GM23338 (cell line): ENCODE results near the gene CNTN5.

ENCODE experiments used
- CREB1 ChIP-seq: fragments of 250-450 bp; sonication (Bioruptor Pico); IDR thresholded peaks from 2 replicates; pipeline ENCODE4 v1.5.0; 2020; ENCODE audit warnings: low read depth, mild to moderate bottlenecking, moderate library complexity
- CTCF ChIP-seq, 2 experiments: fragments of 200-600 bp in 1 of 2; sonication (generic) in 1 of 2; conservative IDR thresholded peaks; 2 replicates each; pipeline versions ENCODE4 v1.5.1 to v1.6.1; 2016 to 2017; ENCODE audit warnings: antibody characterized with exemption in 2 of 2, low read depth in 2 of 2, mild to moderate bottlenecking in 2 of 2, moderate library complexity in 1 of 2
- EZH2 ChIP-seq: fragments of 200-600 bp; sonication (generic); IDR thresholded peaks from one replicate; pipeline ENCODE4 v1.8.0; 2017; ENCODE audit warnings: antibody characterized with exemption, mild to moderate bottlenecking, low read depth; ENCODE audit not compliant: unreplicated experiment
- EZH2phosphoT487 ChIP-seq: fragments of 200-600 bp; sonication (generic); IDR thresholded peaks from one replicate; pipeline ENCODE4 v1.8.1; 2018; ENCODE audit warnings: antibody characterized with exemption; ENCODE audit not compliant: unreplicated experiment
- NANOG ChIP-seq: IDR thresholded peaks from 2 replicates; pipeline ENCODE4 v1.6.1; 2016; ENCODE audit warnings: antibody characterized with exemption, borderline replicate concordance
- POLR2AphosphoS5 ChIP-seq: IDR thresholded peaks from 2 replicates; pipeline ENCODE4 v1.6.1; 2016; ENCODE audit warnings: antibody characterized with exemption, low read depth
- REST ChIP-seq: IDR thresholded peaks from one replicate; pipeline ENCODE4 v1.6.1; 2018; ENCODE audit warnings: antibody characterized with exemption; ENCODE audit not compliant: unreplicated experiment
- STAT1 ChIP-seq: IDR thresholded peaks from one replicate; pipeline ENCODE4 v1.6.1; 2016; ENCODE audit warnings: antibody characterized with exemption; ENCODE audit not compliant: unreplicated experiment
- ZNF114 ChIP-seq: fragments of 250-450 bp; sonication (Bioruptor Pico); IDR thresholded peaks from 2 replicates; pipeline ENCODE4 v1.5.0; 2020; ENCODE audit warnings: mild to moderate bottlenecking, moderate library complexity
- ZNF331 ChIP-seq: fragments of 250-450 bp; sonication (Bioruptor Pico); IDR thresholded peaks from 2 replicates; pipeline ENCODE4 v1.5.0; 2020; ENCODE audit warnings: low read depth, mild to moderate bottlenecking, moderate library complexity
- ZNF462 ChIP-seq: fragments of 250-450 bp; sonication (Bioruptor Pico); IDR thresholded peaks from 2 replicates; pipeline ENCODE4 v1.5.0; 2020; ENCODE audit warnings: mild to moderate bottlenecking, moderate library complexity

GRCh38 chr11:99333621-99334020 is 312.9 kb downstream of the CNTN5 start:
- TF ChIP-seq CTCF (conservative IDR thresholded peaks at IDR 0.05; ENCODE audit: low read depth in 2 of 2) (no peak), REST (no peak), EZH2 (no peak), POLR2AphosphoS5 (no peak), ZNF331 (CRISPR knock-in tag) (no peak), EZH2phosphoT487 (no peak), ZNF114 (CRISPR knock-in tag) (no peak), NANOG (no peak), CREB1 (CRISPR knock-in tag) (no peak), ZNF462 (CRISPR knock-in tag) (no peak), STAT1 (no peak)
